HCT116 (cell line): Measurements from ENCODE around the gene ADCY1. TPM values are rescaled to one million over a fixed set of nuclear protein-coding genes. Genes with fewer than 3 reads are reported as not detected.

Experiments
- ATAC-seq: fragments of 200-7000 bp; cut with Tn5 transposase; 2 replicates; pipeline ENCODE4 v1.9.1; 2020; ENCODE audit warnings: mild to moderate bottlenecking, moderate library complexity
- BruUV-seq: library from RNA; stranded (reverse); fragments of 400-500 nt; replicated peaks from 2 replicates; lab custom pipeline; 2021; lab: Mats Ljungman, UMichigan
- CTCF ChIA-PET: fragments of 300-600 bp; sonication (Branson Sonifier 250); formaldehyde crosslinking; loops from one replicate; lab custom pipeline; 2021; ENCODE audit warnings: antibody characterized with exemption; lab: Charles Lee
- POLR2A ChIA-PET: fragments of 300-600, 350-600 bp; sonication (Branson Sonifier 250); formaldehyde crosslinking; loops from one replicate; lab custom pipeline; 2021; ENCODE audit warnings: antibody characterized with exemption; lab: Charles Lee
- RAD21 ChIA-PET, 2 experiments: fragments of 300-600 bp; sonication (Branson Sonifier 250); formaldehyde crosslinking; loops; one replicate each; lab custom pipeline; 2023; ENCODE audit warnings: low total read pairs in 2 of 2; ENCODE audit not compliant: uncharacterized antibody in 2 of 2, unreplicated experiment in 2 of 2, low non-redundant PET in 1 of 2; lab: Charles Lee
- DNase-seq: peaks from one replicate; pipeline ENCODE4 v3.0.0-alpha.2; 2010; ENCODE audit warnings: low read depth, low spot score
- H2AFZ ChIP-seq: fragments of 200-600 bp; shearing (Covaris generic), sonication (generic); 2 replicates; pipeline ENCODE4 v1.6.1; 2017; ENCODE audit warnings: low read depth, mixed run types, mixed read lengths, antibody characterized with exemption, low read length; ENCODE audit not compliant: poor library complexity, severe bottlenecking
- H3K27ac ChIP-seq: 2 replicates; pipeline ENCODE4 v1.5.1; 2012; ENCODE audit warnings: low read depth, low read length
- H3K27me3 ChIP-seq: fragments of 200-600 bp; sonication (generic); 2 replicates; pipeline ENCODE4 v1.6.1; 2016; ENCODE audit warnings: mixed run types, low read length, mixed read lengths; ENCODE audit not compliant: insufficient read depth
- H3K36me3 ChIP-seq, 2 experiments: fragments of 200-500 bp in 1 of 2; fragments of 200-600 bp in 1 of 2; sonication (Bioruptor generic) in 1 of 2; sonication (generic) in 1 of 2; 2 replicates each; pipeline versions ENCODE4 v1.5.1 to v1.6.1; 2014 to 2016; ENCODE audit warnings: low read length in 2 of 2, inconsistent platforms in 1 of 2, mixed read lengths in 1 of 2, mixed run types in 1 of 2; ENCODE audit not compliant: insufficient read depth in 2 of 2, control insufficient read depth in 1 of 2
- H3K4me1 ChIP-seq, 2 experiments: fragments of 200-600 bp in 1 of 2; sonication (generic) in 1 of 2; 2 replicates each; pipeline versions ENCODE4 v1.5.1 to v1.6.1; 2012 to 2017; ENCODE audit warnings: low read length in 2 of 2, inconsistent platforms in 1 of 2, mild to moderate bottlenecking in 1 of 2, mixed read lengths in 1 of 2, mixed run types in 1 of 2, moderate library complexity in 1 of 2; ENCODE audit not compliant: insufficient read depth in 2 of 2, control insufficient read depth in 1 of 2
- H3K4me2 ChIP-seq: fragments of 200-600 bp; sonication (generic); 2 replicates; pipeline ENCODE4 v1.6.1; 2017; ENCODE audit warnings: mixed run types, low read length, mixed read lengths
- H3K4me3 ChIP-seq, 2 experiments: fragments of 200-600 bp in 1 of 2; sonication (generic) in 1 of 2; replicated peaks in 1 of 2; 2 replicates each; pipeline ENCODE4 v1.5.1; 2011 to 2016; ENCODE audit warnings: low read length in 2 of 2, control low read depth in 1 of 2, low read depth in 1 of 2, mild to moderate bottlenecking in 1 of 2, mixed read lengths in 1 of 2, mixed run types in 1 of 2
- H3K79me2 ChIP-seq: fragments of 200-600 bp; sonication (generic); 2 replicates; pipeline ENCODE4 v1.6.1; 2017; ENCODE audit warnings: mild to moderate bottlenecking, mixed run types, low read length, moderate library complexity, mixed read lengths; ENCODE audit not compliant: insufficient read depth
- H3K9ac ChIP-seq: fragments of 200-600 bp; sonication (generic); 2 replicates; pipeline ENCODE4 v1.6.1; 2016; ENCODE audit warnings: low read length, mixed read lengths
- H3K9me2 ChIP-seq: fragments of 200-600 bp; sonication (generic), shearing (Covaris generic); 2 replicates; pipeline ENCODE4 v1.6.1; 2017; ENCODE audit warnings: mixed run types, mild to moderate bottlenecking, moderate library complexity; ENCODE audit not compliant: insufficient read depth
- H3K9me3 ChIP-seq, 2 experiments: fragments of 200-500 bp in 1 of 2; fragments of 200-600 bp in 1 of 2; sonication (Bioruptor generic) in 1 of 2; sonication (generic) in 1 of 2; 2 replicates each; pipeline ENCODE4 v1.6.1; 2014 to 2017; ENCODE audit warnings: low read length in 2 of 2, mixed read lengths in 2 of 2, inconsistent platforms in 1 of 2, low read depth in 1 of 2, mild to moderate bottlenecking in 1 of 2, mixed run types in 1 of 2, moderate library complexity in 1 of 2; ENCODE audit not compliant: control insufficient read depth in 1 of 2, insufficient read depth in 1 of 2
- H4K20me1 ChIP-seq: fragments of 200-600 bp; sonication (generic), shearing (Covaris generic); 2 replicates; pipeline ENCODE4 v1.6.1; 2017; ENCODE audit warnings: mixed run types, mild to moderate bottlenecking, moderate library complexity; ENCODE audit not compliant: insufficient read depth
- CBX3 ChIP-seq: IDR thresholded peaks from 2 replicates; pipeline ENCODE4 v1.6.1; 2012; ENCODE audit warnings: low read depth
- CTCF ChIP-seq, 3 experiments: fragments of 200-600 bp in 1 of 3; sonication (generic) in 1 of 3; IDR thresholded peaks in 2 of 3; conservative IDR thresholded peaks in 1 of 3; 2 replicates each; pipeline ENCODE4 v1.5.1; 2012 to 2017; ENCODE audit warnings: low read depth in 2 of 3, low read length in 2 of 3, antibody characterized with exemption in 1 of 3, borderline replicate concordance in 1 of 3, control low read depth in 1 of 3, mild to moderate bottlenecking in 1 of 3, mixed read lengths in 1 of 3, mixed run types in 1 of 3, moderate library complexity in 1 of 3; ENCODE audit not compliant: insufficient read depth in 1 of 3
- EZH2phosphoT487 ChIP-seq: fragments of 200-600 bp; IDR thresholded peaks from 2 replicates; pipeline ENCODE4 v1.6.1; 2018; ENCODE audit warnings: antibody characterized with exemption, borderline replicate concordance
- FOSL1 ChIP-seq: IDR thresholded peaks from 2 replicates; pipeline ENCODE4 v1.6.1; 2012; ENCODE audit warnings: low read depth
- MAX ChIP-seq: IDR thresholded peaks from 2 replicates; pipeline ENCODE4 v1.6.1; 2012
- RAD21 ChIP-seq: IDR thresholded peaks from 2 replicates; pipeline ENCODE4 v1.6.1; 2012; ENCODE audit warnings: low read depth, mild to moderate bottlenecking
- REST ChIP-seq: IDR thresholded peaks from 2 replicates; pipeline ENCODE4 v1.6.1; 2012; ENCODE audit warnings: low read depth
- SIN3A ChIP-seq: IDR thresholded peaks from 2 replicates; pipeline ENCODE4 v1.6.1; 2012; ENCODE audit warnings: low read depth
- SRF ChIP-seq: IDR thresholded peaks from 2 replicates; pipeline ENCODE4 v1.6.1; 2012; ENCODE audit warnings: low read depth
- YY1 ChIP-seq: IDR thresholded peaks from 2 replicates; pipeline ENCODE4 v1.6.1; 2011; ENCODE audit warnings: low read length, low read depth, moderate library complexity, mild to moderate bottlenecking; ENCODE audit not compliant: insufficient replicate concordance; ENCODE audit errors: extremely low read depth
- ZBTB33 ChIP-seq: IDR thresholded peaks from 2 replicates; pipeline ENCODE4 v1.6.1; 2011; ENCODE audit warnings: mild to moderate bottlenecking, low read length, moderate library complexity; ENCODE audit not compliant: insufficient replicate concordance; ENCODE audit errors: extremely low read depth
- ZFX ChIP-seq: fragments of 450-650 bp; IDR thresholded peaks from 2 replicates; pipeline ENCODE4 v1.6.1; 2017
- ZNF274 ChIP-seq: fragments of 200-500 bp; sonication (Bioruptor generic); IDR thresholded peaks from 2 replicates; pipeline ENCODE4 v1.6.1; 2014; ENCODE audit warnings: mild to moderate bottlenecking, low read depth, low read length, inconsistent platforms
- intact Hi-C: fragments of 100-400 bp; cut with micrococcal nuclease; formaldehyde crosslinking; loops from 2 replicates; pipeline ENCODE4 v1.10.0; 2022
- total RNA-seq: library from RNA; stranded (reverse); gene quantifications from one replicate; pipeline ENCODE4 v1.2.1, GENCODE V29; 2021; ENCODE audit not compliant: unreplicated experiment

The ADCY1 gene
- total RNA-seq, 1 experiment from 2014 or later, result 0.05 TPM

- Histone ChIP-seq H3K27ac (no peak overlapping the region), H4K20me1 (no peaks in the 10 kb centered on the region), H3K36me3 (no peaks in the 10 kb centered on the region), H3K9me3 (no peaks in the 10 kb centered on the region), H2AFZ (no peak overlapping the region), H3K9me2 (no peaks in the 10 kb centered on the region), H3K4me3 (no peak overlapping the region)
- BruUV-seq, result no TSS peak
- ChIA-PET RAD21 (no interaction called here), CTCF (no interaction called here), POLR2A (no interaction called here)
- TF ChIP-seq REST (no peak), YY1 (no peak), SIN3A (no peak), MAX (no peak), CBX3 (no peak), EZH2phosphoT487 (no peak), CTCF (IDR thresholded peaks at IDR 0.05 in 2 of 3, conservative IDR thresholded peaks at IDR 0.05 in 1 of 3; ENCODE audit: borderline replicate concordance in 1 of 3, insufficient read depth in 1 of 3, low read depth in 2 of 3, low read length in 2 of 3) (no peak), ZFX (no peak), ZBTB33 (no peak), RAD21 (no peak), SRF (no peak), FOSL1 (no peak), ZNF274 (no peak)
- TF ChIP-seq, all 23 proteins: peak for 0
- intact Hi-C loops, result no loop called here
- H3K9ac ChIP-seq, result no peak overlapping the region
- ATAC-seq, result no peak
- H3K4me2 ChIP-seq, result no peak overlapping the region
- no peaks in the 10 kb centered on the region for H3K79me2 ChIP-seq
- H3K4me1 ChIP-seq, result no peaks in the 10 kb centered on the region
- H3K27me3 ChIP-seq, result no peaks in the 10 kb centered on the region
- DNase-seq, result no peak
Observed at GRCh38 chr7:45588466-45588865, 14.3 kb downstream of the ADCY1 start.
